SK-N-SH treated with all-trans-retinoic acid at 6 μM for 48 hours (cell line): ENCODE results near the gene HECTD1.

Experiments
- ESRRG ChIP-seq: fragments of 250-450 bp; sonication (Bioruptor Pico); IDR thresholded peaks from 2 replicates; pipeline ENCODE4 v1.6.1; 2021; ENCODE audit warnings: mild to moderate bottlenecking
- GLIS3 ChIP-seq: fragments of 250-450 bp; sonication (Bioruptor Pico); IDR thresholded peaks from 2 replicates; pipeline ENCODE4 v1.5.0; 2020; ENCODE audit warnings: mild to moderate bottlenecking, moderate library complexity
- PPARA ChIP-seq: fragments of 250-450 bp; sonication (Bioruptor Pico); IDR thresholded peaks from 2 replicates; pipeline ENCODE4 v1.5.0; 2020; ENCODE audit warnings: mild to moderate bottlenecking, borderline replicate concordance
- TCF4 ChIP-seq: fragments of 250-450 bp; sonication (Bioruptor Pico); IDR thresholded peaks from 2 replicates; pipeline ENCODE4 v1.8.0; 2021; ENCODE audit warnings: mild to moderate bottlenecking, moderate library complexity, borderline replicate concordance
- ZNF8 ChIP-seq: fragments of 450-650 bp; formaldehyde crosslinking; IDR thresholded peaks from 2 replicates; pipeline ENCODE4 v1.5.0; 2020; ENCODE audit warnings: mild to moderate bottlenecking, moderate library complexity
- TF ChIP-seq, protein P1 (sequence below): fragments of 250-450 bp; sonication (Bioruptor Pico); IDR thresholded peaks from 2 replicates; pipeline ENCODE4 v1.8.0; 2020; ENCODE audit warnings: mild to moderate bottlenecking, moderate library complexity, borderline replicate concordance
- TF ChIP-seq, protein P2 (sequence below): fragments of 250-450 bp; sonication (Bioruptor Pico); IDR thresholded peaks from 2 replicates; pipeline ENCODE4 v1.5.1; 2020; ENCODE audit warnings: low read depth, mild to moderate bottlenecking, moderate library complexity

DNA sequence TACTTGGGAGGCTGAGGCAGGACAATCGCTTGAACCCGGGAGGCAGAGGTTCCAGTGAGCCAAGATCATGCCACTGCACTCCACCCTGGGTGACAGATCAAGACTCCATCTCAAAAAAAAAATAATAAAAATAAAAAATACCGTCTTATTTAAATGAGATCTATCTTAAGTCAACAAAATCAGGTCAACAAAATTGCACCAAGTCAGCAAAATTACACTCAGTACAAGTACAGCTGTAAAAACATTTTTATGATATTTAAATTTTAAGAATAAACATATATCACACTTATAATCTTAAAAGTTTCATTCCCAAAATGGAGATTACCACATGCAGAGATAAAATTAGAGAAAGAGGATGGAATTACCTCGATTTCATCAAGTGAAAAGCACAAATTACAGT is 33.2 kb downstream of the HECTD1 start:
- TF ChIP-seq TCF4 (CRISPR knock-in tag) (no peak), ZNF8 (CRISPR knock-in tag) (no peak), ESRRG (CRISPR knock-in tag) (no peak), PPARA (no peak), GLIS3 (no peak)
- TF ChIP-seq, protein P1, sequence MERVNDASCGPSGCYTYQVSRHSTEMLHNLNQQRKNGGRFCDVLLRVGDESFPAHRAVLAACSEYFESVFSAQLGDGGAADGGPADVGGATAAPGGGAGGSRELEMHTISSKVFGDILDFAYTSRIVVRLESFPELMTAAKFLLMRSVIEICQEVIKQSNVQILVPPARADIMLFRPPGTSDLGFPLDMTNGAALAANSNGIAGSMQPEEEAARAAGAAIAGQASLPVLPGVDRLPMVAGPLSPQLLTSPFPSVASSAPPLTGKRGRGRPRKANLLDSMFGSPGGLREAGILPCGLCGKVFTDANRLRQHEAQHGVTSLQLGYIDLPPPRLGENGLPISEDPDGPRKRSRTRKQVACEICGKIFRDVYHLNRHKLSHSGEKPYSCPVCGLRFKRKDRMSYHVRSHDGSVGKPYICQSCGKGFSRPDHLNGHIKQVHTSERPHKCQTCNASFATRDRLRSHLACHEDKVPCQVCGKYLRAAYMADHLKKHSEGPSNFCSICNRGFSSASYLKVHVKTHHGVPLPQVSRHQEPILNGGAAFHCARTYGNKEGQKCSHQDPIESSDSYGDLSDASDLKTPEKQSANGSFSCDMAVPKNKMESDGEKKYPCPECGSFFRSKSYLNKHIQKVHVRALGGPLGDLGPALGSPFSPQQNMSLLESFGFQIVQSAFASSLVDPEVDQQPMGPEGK (CRISPR knock-in tag): no peak
- TF ChIP-seq, protein P2, sequence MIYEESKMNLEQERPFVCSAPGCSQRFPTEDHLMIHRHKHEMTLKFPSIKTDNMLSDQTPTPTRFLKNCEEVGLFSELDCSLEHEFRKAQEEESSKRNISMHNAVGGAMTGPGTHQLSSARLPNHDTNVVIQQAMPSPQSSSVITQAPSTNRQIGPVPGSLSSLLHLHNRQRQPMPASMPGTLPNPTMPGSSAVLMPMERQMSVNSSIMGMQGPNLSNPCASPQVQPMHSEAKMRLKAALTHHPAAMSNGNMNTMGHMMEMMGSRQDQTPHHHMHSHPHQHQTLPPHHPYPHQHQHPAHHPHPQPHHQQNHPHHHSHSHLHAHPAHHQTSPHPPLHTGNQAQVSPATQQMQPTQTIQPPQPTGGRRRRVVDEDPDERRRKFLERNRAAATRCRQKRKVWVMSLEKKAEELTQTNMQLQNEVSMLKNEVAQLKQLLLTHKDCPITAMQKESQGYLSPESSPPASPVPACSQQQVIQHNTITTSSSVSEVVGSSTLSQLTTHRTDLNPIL (CRISPR knock-in tag): no peak
